Natural killer cell (primary cell): ENCODE measurements around the gene SV2B. TPM values are rescaled to one million over a fixed set of nuclear protein-coding genes. Genes with fewer than 3 reads are reported as not detected.
A peak's percentile ranks its signal among the peaks of the same experiment; 100 is the strongest.

Experiments
- ATAC-seq, 3 donors: fragments of 150-1000 bp in 2 of 3; fragments of 200-7000 bp in 1 of 3; cut with Tn5 transposase; 1 replicate in 1 of 3; 2 replicates in 2 of 3; pipeline ENCODE4 v1.10.0; 2021; ENCODE audit warnings: mild to moderate bottlenecking in 2 of 3, moderate library complexity in 2 of 3
- DNase-seq, 2 donors: peaks; one replicate each; pipeline versions ENCODE4 v3.0.0 to v3.0.0-alpha.2; 2013 to 2021; ENCODE audit warnings: mixed read lengths in 1 of 2
- H3K27ac ChIP-seq: one replicate; pipeline ENCODE4 v1.5.1; 2013; ENCODE audit warnings: mild to moderate bottlenecking, low read length
- H3K27me3 ChIP-seq: one replicate; pipeline ENCODE4 v1.6.1; 2013; ENCODE audit warnings: low read length; ENCODE audit not compliant: control insufficient read depth, insufficient read depth
- H3K36me3 ChIP-seq: one replicate; pipeline ENCODE4 v1.6.1; 2013; ENCODE audit warnings: low read length; ENCODE audit not compliant: control insufficient read depth, insufficient read depth
- H3K4me1 ChIP-seq: one replicate; pipeline ENCODE4 v1.6.1; 2013; ENCODE audit warnings: low read length; ENCODE audit not compliant: control insufficient read depth, insufficient read depth
- H3K4me3 ChIP-seq: one replicate; pipeline ENCODE4 v1.5.1; 2013; ENCODE audit warnings: low read length
- H3K9me3 ChIP-seq: one replicate; pipeline ENCODE4 v1.6.1; 2013; ENCODE audit warnings: low read length; ENCODE audit not compliant: control insufficient read depth, insufficient read depth
- H3K27ac Mint-ChIP-seq, 2 donors: one replicate each; pipeline ENCODE4 v1.8.0; 2022; ENCODE audit warnings: mild to moderate bottlenecking in 2 of 2, mixed read lengths in 2 of 2, moderate library complexity in 1 of 2
- H3K27me3 Mint-ChIP-seq, 2 donors: one replicate each; pipeline ENCODE4 v1.8.0; 2022; ENCODE audit warnings: low read depth in 2 of 2, mixed read lengths in 2 of 2
- H3K36me3 Mint-ChIP-seq: one replicate; pipeline ENCODE4 v1.8.0; 2022; ENCODE audit warnings: mixed read lengths
- H3K4me1 Mint-ChIP-seq, 2 donors: one replicate each; pipeline ENCODE4 v1.8.0; 2022; ENCODE audit warnings: mixed read lengths in 2 of 2
- H3K4me3 Mint-ChIP-seq: one replicate; pipeline ENCODE4 v1.8.0; 2022; ENCODE audit warnings: mild to moderate bottlenecking, moderate library complexity, mixed read lengths
- H3K9me3 Mint-ChIP-seq, 2 donors: one replicate each; pipeline ENCODE4 v1.8.0; 2022; ENCODE audit warnings: mixed read lengths in 2 of 2
- CTCF ChIP-seq: fragments of 200-600 bp; IDR thresholded peaks from one replicate; pipeline ENCODE4 v1.8.0; 2022; ENCODE audit warnings: antibody characterized with exemption
- WGBS: methylation state at CpG from one replicate; pipeline ENCODE4 v1.1.7; 2013; ENCODE audit warnings: missing lambda C conversion rate; ENCODE audit not compliant: insufficient coverage; 5-methylcytosine and 5-hydroxymethylcytosine counted together
- intact Hi-C: fragments of 100-400 bp; cut with micrococcal nuclease; formaldehyde crosslinking; loops from one replicate; pipeline ENCODE4 v1.14.2; 2022
- total RNA-seq, 4 donors: library from RNA; stranded (reverse); fragments of 120-200 nt in 1 of 4; gene quantifications; one replicate each; pipeline versions ENCODE4 v1.2.3 to v1.2.4, GENCODE V29; 2013 to 2022

SV2B gene
- total RNA-seq, 3 donors from 2014 or later (not counting 1 experiment from before 2014, with no cell fraction given) = not detected

GRCh38 chr15:91284758-91285466 is 184.9 kb downstream of the SV2B start:
- no peaks in the 10 kb centered on the region for H3K4me1 Mint-ChIP-seq
- 79% methylated on average over 11 of the region's 13 CpGs for WGBS
- TF ChIP-seq CTCF = no peak

GRCh38 chr15:91289324-91289723 is 189.3 kb downstream of the SV2B start:
- Histone ChIP-seq H3K4me1 (no peaks in the 10 kb centered on the region), H3K4me3 (no peak overlapping the region), H3K36me3 (no peaks in the 10 kb centered on the region), H3K27me3 (no peaks in the 10 kb centered on the region), H3K27ac (no peak overlapping the region), H3K9me3 (no peaks in the 10 kb centered on the region)
- Mint-ChIP-seq H3K4me1 (no peaks in the 10 kb centered on the region), H3K9me3 (no peaks in the 10 kb centered on the region), H3K36me3 (no peaks in the 10 kb centered on the region), H3K4me3 (no peak overlapping the region), H3K27ac (no peak overlapping the region), H3K27me3 (peaks cover 3 to 18% of the 10 kb centered on the region in 2 donors)
- WGBS = 33% methylated on average over 1 of the region's 1 CpG
- ATAC-seq (no peak), DNase-seq (peak in 1 of 2 donors; percentile 25)
- intact Hi-C loops = no loop called here
- TF ChIP-seq CTCF = no peak

More at GRCh38 chr15:91284758-91285466, 184.9 kb downstream of the SV2B start:
- Mint-ChIP-seq H3K9me3 (no peaks in the 10 kb centered on the region), H3K27ac (no peak overlapping the region), H3K36me3 (no peaks in the 10 kb centered on the region), H3K4me3 (no peak overlapping the region), H3K27me3 (peaks cover 6 to 17% of the 10 kb centered on the region in 2 donors)
- intact Hi-C loops = no loop called here
- Histone ChIP-seq H3K4me3 (no peak overlapping the region), H3K27ac (no peak overlapping the region), H3K27me3 (no peaks in the 10 kb centered on the region), H3K4me1 (no peaks in the 10 kb centered on the region), H3K36me3 (no peaks in the 10 kb centered on the region), H3K9me3 (no peaks in the 10 kb centered on the region)
- no peak for DNase-seq
- no peak for ATAC-seq

GRCh38 chr15:91290553-91290952 is 190.5 kb downstream of the SV2B start:
- no peaks in the 10 kb centered on the region for H3K36me3 ChIP-seq
- Mint-ChIP-seq H3K4me1 (no peaks in the 10 kb centered on the region), H3K4me3 (no peak overlapping the region), H3K27me3 (peaks cover 6 to 31% of the 10 kb centered on the region in 2 donors), H3K27ac (no peak overlapping the region), H3K36me3 (no peaks in the 10 kb centered on the region), H3K9me3 (no peaks in the 10 kb centered on the region)
- no peak overlapping the region for H3K4me3 ChIP-seq
- no peak overlapping the region for H3K27ac ChIP-seq
- ATAC-seq = no peak
- H3K4me1 ChIP-seq = no peaks in the 10 kb centered on the region
- WGBS = 96% methylated on average over 3 of the region's 6 CpGs
- intact Hi-C loops = no loop called here
- no peak for TF ChIP-seq CTCF
- no peaks in the 10 kb centered on the region for H3K9me3 ChIP-seq
- no peak for DNase-seq
- no peaks in the 10 kb centered on the region for H3K27me3 ChIP-seq

- H3K4me3 ChIP-seq = no peak overlapping the region
- H3K27me3 Mint-ChIP-seq = peaks cover 7 to 39% of the 10 kb centered on the region in 2 donors
- TF ChIP-seq CTCF = no peak
- no peak overlapping the region for H3K4me3 Mint-ChIP-seq
- no peaks in the 10 kb centered on the region for H3K27me3 ChIP-seq
- intact Hi-C loops = no loop called here
- no peak overlapping the region for H3K27ac Mint-ChIP-seq
- H3K9me3 Mint-ChIP-seq = no peaks in the 10 kb centered on the region
- H3K36me3 ChIP-seq = no peaks in the 10 kb centered on the region
- no peaks in the 10 kb centered on the region for H3K4me1 Mint-ChIP-seq
- H3K9me3 ChIP-seq = no peaks in the 10 kb centered on the region
- no peaks in the 10 kb centered on the region for H3K4me1 ChIP-seq
- WGBS = 40% methylated on average over 3 of the region's 3 CpGs
- H3K27ac ChIP-seq = no peak overlapping the region
- DNase-seq (peak in 1 of 2 donors; percentile 46), ATAC-seq (peak in 2 of 3 donors; percentile 38 to 60)
- no peaks in the 10 kb centered on the region for H3K36me3 Mint-ChIP-seq
Measured at GRCh38 chr15:91291673-91292072, 191.6 kb downstream of the SV2B start.
